GM19023 (cell line): ENCODE results near the gene CCDC69.
"Not testable (repeated sequence)": the region's sequence is repeated elsewhere in the genome, so short reads cannot be mapped to it uniquely, and the experiment has no call there.

Experiments
- ATAC-seq: cut with Tn5 transposase; IDR thresholded peaks from one replicate; pipeline ENCODE4 v1.9.1; 2021; ENCODE audit warnings: mild to moderate bottlenecking, moderate library complexity; ENCODE audit not compliant: unreplicated experiment

The CCDC69 gene, protein sequence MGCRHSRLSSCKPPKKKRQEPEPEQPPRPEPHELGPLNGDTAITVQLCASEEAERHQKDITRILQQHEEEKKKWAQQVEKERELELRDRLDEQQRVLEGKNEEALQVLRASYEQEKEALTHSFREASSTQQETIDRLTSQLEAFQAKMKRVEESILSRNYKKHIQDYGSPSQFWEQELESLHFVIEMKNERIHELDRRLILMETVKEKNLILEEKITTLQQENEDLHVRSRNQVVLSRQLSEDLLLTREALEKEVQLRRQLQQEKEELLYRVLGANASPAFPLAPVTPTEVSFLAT

DNA sequence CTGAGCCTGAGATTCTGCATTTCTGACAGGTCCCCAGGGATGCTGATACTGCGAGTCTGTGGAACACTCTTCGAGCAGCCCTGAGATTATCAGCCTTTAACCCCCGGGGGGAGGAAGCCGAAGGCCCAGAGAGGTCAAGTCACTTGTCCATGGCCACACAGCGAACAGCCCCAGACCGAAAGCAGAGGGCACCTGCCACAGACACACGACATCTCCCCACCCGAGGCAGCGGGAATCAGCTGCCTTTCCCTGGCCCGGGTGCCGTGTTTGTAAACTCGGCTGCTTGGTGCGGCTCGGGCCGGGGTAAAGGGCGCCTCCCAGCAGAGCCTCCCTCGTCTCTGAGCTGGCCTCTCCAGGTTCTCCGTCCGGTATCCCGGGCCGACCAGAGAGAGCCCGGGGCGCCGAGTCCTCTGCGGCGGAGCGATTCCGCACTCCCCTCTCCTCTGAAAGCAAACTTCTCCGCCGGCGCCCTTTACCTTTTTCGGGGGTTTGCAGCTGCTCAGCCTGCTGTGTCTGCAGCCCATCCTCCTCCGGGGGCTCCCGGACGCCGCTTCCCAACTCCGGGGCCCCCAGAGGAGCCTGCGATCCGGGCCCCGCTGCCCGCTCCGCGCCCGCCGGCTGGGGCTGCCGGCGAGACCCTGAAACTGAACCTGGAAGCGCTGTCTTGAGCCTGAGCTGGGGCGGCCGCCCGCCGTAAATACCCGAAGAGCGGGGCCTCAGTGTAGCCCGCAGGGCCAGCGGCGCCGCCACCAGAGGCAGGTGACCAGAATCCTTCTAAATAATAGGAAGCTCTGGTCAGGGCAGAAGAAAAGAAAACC, at the start of gene CCDC69:
Gene CCDC69, minus strand, starts transcription at position 646 of the 818 bp plus-strand sequence. Its CDS starts 122 bp downstream, at position 524.
- peak; percentile 82 for ATAC-seq

DNA sequence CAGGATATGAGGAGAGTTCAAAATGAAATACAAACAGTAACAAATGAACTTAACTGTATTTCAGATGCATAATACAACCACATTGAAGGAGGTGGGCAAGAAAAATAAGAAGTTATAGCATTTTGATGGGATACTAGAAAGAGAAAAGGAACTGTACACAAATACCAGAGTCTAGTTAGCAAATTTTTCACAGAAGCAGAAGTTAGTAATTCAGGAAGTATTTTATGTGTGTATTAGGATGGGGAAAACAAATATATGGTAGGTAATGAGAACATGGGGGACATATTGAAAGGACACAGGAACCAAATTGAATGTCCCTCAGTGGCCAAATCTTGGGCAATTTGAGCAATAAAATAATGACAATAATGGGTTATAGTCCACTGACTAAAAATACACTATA, 47.4 kb upstream of the CCDC69 start:
- no peak for ATAC-seq

DNA sequence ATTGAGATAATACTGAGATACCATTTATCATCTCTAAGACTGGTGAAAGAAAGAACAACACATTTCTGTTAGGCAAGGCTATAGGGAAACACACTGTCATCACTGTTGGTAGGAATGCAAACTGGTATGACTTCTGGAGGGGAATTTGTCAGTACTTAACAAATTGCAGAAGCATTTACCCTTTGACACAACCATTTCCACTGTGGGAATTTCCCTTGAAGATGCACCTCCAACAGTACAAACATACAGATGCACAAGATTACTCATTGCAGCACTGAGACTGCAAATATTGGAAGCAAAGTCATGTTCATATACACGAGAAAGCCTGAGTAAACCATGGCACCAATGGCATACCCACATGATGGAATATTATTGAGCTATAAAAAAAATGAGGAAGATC, 46.7 kb upstream of the CCDC69 start:
- peak; percentile 94 for ATAC-seq

DNA sequence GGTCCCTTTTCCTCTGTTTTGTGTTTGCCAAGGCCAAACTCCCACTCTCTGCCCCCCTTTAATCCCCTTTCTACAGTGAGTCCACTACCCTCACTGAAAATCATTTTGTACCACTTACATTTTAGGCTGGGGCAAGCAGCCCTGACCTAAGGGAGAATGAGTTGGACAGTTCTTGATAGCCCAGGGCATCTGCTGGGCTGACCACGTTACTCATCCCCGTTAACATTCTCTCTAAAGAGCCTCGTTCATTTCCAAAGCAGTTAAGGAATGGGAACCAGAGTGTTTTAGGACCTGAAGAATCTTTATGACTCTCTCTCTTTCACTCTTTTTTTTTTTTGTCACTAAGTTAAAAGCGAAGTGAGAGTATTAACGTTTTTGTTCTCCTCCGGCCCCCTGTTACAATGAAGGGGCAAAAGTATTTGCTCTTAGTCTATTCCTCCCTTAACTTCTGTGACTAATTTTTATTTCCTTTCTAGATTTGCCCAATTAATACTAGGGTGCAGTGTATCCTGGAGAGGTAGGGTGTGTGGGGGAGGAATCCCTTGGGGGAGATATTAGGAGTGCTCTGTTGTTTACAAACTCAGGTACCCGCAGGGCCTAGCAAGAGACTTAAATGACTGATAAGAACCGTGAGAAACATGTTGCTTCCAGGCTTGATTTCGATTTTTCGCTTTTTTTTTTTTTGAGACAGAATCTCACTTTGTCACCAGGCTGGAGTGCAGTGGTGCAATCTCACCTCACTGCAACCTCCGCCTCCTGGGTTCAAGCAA, 43.8 kb upstream of the CCDC69 start:
- ATAC-seq = no peak

DNA sequence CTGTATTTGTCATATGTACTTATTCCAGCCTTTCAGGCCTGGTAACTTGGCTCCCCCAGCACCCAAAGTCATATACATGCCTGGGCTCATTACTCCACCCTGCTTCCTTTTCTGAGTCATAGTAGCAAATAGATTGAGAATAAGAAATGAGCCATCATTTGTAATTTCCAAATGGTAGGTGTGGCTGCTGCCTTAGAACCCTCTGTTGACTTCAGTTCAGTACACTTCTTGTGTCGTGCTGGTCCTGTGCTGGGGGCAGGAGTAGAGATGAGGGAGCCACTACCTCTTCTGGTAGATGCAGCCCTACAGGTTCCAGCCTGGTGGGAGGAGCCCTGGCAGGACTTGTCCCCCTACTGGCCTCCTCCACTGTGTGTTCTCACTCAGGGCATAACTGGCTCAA, 40.2 kb upstream of the CCDC69 start:
- peak; percentile 62 for ATAC-seq

DNA sequence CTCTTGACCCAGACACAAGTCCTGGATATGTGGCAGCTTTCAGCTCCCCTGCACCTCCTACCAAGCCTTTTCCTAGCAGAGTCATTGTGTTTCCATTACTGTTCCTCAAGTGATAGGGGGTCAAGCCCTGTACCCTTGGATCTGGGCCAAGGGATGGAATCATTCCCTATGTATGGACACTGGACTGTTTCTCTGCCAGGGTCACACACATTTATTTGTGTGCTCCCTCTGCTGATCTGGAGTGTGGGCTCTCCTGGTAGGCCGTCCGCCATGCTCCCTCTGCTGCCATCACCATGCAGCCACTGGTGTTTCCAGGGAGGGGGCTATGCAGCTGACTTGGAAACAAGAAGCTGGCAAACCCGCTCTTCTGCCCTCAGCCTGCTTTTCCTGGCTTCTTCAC, 38.6 kb upstream of the CCDC69 start:
- no peak for ATAC-seq

DNA sequence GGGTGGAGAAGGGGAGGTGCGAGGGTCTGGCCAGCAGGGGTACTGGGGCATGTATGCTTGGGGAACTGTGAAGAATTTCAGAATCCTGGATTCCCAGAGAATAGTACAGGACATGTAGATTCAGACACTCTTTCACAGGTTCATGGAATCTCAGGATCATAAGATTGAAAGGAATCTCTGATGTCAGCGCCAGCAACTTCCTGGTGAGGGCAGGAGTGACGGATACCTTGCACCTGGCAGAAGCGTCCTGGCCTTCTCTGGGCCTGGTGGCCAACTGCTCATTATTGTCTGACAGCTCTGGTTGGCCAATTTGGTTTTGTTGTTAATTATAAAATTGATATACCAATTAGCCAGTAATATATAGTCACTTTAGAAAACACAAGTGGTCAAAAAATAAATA, 36.0 kb upstream of the CCDC69 start:
- no peak for ATAC-seq

DNA sequence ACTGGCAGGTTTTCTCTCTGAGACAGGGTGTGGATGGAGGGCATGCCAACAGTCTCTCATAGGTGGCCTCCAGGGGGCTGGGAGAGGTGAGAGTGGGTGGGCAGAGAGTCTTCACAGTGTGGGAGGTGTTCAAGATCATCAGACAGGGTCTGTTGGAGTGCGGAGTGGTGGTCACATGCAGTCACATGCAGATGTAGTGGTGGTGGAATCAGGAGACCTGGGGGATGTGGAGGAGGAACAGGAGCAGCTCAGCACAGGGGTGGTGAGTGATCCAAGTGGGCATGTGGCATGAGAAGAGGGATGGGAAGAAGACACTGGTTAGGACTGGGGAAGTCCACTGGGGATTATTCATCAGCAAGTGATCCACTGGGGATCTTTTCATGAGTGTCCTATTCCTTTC, 34.9 kb upstream of the CCDC69 start:
- no peak for ATAC-seq

DNA sequence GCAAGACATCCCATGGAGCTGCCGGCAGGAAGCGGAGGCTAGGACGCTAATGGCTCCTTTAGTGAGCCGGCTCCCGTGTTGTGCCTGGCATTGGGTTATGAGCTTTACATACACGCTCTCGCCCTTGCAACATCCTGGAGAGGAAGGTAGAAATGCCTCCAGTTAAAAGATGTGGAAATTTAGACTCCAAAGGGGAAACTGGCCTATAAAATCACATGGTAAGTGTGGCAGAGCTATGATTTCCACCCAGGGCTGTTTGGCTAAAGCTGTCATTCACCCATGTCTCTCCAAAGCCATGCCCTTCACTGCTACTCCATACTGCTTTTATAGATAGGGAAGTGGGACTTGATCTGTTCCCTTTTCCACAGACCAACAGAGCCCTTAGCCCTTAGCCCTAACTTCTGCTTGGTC, 34.3 kb upstream of the CCDC69 start:
- no peak for ATAC-seq

DNA sequence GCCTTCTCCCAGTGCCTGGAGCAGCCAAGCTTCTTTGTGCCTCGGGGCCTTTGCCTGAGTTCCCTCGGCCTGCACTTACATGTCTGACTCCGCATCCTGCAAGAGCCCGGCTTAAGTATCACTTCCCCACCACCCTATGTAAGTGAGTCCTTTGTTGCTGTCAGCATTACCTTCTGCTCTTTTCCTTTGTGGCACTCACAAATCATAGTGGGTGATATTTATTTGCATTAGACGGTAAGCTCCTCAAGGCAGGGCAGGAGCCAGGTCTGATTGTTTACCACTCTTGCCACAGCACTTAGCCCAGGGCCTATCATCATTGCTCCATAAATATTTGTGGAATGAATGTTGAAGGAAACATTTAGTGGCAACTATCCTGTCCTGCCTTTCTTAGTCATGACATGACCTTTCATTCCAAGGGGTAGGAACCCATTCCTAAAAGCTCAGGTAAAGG, 33.9 kb upstream of the CCDC69 start:
- no peak for ATAC-seq

DNA sequence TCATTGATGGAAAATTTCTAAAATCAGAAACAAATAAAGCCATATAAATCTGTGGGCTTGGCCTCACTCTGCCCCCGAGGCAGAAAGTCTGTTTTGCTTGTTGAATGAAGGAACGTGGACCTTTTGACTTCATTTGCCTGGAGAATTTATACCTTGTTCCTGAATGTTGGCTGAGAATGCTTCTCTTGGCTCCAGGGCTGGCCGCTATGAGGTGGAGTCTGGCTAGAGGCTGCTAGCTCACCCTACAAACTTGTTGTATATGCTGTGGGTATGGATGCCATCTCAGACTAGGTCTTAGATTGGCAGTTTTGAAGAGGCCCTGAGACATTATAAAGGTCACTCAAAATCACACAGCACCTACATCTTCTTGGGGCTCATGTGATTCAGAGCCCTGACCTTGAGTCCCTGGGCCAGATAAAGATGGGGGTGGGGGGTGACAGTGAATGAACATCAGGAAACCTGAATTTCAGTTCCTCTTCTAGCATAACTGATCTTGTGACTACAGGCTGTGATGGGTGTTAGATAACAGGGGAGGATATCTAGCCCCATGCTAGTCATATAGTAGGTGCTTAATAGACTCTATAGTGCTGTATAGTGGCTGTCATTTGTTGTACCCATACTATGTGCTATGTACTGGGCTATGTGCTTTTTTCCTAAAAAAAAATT, 31.9 kb upstream of the CCDC69 start:
- ATAC-seq = peak; percentile 26

DNA sequence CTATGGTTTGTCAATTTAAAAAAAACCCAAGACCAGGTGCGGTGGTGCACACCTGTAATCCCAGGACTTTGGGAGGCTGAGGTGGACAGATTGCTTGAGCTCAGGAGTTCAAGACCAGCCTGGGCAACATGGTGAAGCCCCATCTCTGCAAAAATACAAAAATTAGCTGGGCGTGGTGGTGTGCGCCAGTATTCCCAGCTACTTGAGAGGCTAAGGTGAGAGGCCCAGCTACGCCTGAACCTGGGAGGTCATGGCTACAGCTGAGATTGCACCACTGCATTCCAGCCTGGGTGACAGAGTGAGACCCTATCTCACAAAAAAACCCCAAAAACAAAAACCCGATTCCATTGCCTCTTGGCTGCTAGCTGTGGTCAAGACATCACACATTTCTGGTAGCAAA, 31.1 kb upstream of the CCDC69 start:
- ATAC-seq = not testable (repeated sequence)

DNA sequence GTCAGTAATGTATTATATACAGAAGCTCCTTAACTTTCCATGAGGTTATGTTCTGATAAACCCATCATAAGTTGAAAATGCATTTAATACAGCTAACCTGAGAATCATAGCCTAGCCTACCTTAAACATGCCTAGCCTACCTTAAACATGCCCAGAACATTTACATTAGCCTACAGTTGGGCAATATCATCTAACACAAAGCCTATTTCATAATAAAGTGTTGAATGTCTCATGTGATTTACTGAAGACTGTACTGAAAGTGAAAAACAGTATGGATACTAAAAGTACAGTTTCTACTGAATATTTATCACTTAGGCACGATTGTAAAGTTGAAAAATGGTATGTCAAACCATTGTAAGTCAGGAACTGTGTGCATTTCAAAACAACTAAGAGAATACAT, 30.7 kb upstream of the CCDC69 start:
- no peak for ATAC-seq

DNA sequence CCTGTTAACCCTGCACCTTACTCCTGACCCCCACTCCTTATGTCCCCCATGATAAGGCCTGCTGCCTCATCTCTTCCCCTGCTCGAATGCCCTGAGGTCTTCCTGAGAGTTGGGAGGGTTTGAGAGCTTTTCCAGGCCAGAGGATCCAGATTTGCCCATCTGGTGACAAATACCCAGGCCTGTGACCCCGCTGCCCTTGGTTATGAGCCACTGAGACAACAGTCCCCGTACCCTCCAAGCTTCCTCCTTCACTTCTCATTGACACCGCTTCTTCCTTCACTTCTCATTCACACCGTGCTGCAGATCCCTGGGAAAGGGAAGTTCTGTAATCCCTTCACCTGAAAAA, 29.7 kb upstream of the CCDC69 start:
- no peak for ATAC-seq

DNA sequence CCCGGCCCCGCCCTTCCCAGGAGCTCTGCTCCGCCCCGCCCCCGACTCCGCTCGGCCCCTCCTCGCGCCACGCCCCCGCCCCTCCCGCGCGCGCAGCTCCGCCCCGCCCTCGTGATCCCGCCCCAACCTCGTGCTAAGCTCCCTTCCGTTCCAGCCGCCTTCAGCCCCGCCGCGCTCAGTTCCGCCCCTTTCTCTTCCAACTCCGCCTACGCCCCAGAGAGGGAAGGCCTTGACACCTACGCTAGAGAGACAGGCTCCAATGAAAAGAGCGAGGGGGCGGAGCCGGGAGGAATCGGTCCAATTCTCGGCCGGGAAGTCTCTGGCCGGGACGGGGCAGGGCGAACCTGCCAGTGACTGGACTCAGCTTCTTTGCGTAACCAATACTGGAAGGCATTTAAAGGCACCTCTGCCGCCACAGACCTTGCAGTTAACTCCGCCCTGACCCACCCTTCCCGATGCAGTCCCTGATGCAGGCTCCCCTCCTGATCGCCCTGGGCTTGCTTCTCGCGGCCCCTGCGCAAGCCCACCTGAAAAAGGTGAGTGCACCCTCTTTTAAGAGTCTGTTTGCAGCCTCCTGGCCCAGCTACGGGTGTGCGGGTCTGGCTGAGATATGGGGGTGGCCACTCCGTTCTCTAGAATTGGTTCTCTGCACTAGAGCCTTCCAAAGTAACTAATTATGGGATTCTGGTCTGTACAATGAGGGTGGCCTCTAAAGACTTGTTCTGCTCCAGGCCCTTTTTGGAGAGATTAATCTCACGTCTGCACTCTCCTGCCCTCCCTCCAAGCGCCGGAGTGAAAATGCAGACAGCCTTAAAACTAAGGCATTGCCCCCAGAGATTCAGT, 29.1 kb upstream of the CCDC69 start, which contains the start of gene GM2A:
Gene GM2A, plus strand, starts transcription at position 424 of the 843 bp plus-strand sequence. Its CDS starts 32 bp downstream, at position 456.
- ATAC-seq = peak; percentile 79

DNA sequence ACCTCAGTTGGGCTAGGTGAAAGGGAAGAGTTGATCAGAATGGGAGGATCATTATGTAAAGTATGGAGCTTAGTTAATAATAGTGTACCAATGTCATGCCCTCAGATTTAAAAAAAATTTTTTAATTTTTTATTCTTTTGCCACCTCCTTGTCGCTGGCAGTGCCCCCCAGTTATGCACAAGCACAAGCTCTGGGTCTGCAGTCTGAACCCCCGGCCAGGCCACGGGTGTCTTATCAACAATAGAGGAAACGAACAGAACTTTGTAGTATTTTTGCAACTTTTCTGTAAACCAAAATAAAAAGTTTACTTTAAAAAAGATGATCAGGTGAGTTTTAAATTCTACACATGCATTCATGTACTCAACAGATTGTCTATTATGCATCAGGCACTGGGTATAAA, 27.7 kb upstream of the CCDC69 start:
- ATAC-seq = no peak

DNA sequence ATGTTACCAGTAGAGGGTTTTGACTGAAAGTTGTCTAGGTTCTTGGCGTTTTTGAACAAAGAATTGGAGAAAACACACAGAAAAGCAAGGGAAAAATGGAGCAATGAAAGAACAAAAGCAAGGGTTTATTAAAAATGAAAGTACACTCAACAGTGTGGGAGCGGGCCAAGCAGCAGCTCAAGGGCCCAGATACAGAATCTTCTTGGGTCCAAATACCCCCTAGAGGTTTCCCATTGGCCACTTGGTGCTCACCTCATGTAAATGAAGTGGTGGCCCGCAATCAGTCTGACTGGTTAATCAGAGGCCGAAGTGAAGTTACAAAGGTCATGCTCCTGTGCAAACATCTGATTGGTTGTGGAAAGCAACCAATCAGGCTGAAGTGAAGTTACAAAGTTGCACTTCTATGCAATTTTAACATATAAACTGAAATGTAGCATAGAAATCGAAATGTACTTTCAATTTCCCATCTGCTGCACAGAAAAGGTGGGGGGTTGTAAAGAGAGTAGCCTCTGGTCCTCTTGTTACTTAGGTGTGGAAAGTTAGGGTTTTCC, 27.2 kb upstream of the CCDC69 start:
- no peak for ATAC-seq

DNA sequence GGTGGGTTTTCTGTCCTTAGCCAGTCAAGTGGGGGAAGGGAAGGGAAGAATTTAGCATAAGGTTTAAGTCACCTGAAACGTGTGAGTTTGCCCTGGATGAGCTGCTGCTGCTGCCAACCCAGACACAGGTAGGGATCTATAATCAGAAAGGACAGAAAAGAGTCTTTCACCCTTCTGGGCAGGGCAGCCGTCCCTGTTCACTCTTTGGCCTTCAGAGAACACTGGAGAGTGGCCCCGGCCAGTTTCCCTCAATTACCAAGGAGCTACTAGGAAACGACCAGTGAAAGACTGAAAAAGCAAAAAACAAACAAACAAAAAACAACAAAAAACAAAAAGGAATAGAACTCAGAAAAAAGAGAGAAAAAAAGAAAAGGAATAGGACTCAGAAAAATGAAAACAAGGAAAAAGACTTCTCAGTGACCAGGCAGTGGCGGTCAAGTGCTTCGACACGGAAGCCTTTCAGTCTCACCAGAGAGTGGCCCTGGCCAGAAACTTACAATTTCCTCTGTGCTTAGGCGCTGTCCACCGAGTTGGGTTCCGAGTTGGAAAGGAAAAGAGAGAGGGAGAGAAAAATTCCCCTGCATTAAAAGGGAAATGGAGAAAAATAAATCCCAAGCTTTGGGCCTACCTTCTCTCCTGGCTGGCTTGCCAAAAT, 26.6 kb upstream of the CCDC69 start:
- ATAC-seq = no peak

DNA sequence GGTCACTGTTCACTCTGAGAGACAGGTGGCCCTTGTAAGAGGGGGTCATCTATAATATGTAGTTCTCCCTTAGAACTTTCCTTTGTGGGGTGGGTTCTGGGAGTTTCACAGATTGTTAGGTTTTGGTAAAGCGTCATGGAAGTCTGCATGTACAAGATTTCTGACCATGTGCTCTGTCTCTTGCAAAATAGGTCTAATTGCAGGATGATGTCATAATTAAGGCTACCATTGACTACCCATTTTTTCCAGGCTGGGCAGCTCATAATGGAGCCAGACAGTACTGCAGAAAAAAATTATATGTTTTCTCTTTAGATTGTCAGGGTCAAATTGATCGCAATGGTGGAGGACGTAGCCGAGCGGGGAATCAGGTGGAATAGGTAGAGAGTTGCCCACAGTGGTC, 25.4 kb upstream of the CCDC69 start:
- no peak for ATAC-seq
